Stimulated activated naive CD4-positive, alpha-beta T cell (primary cell): ENCODE results near the gene SHANK3.
"Not testable (repeated sequence)": the region's sequence is repeated elsewhere in the genome, so short reads cannot be mapped to it uniquely, and the experiment has no call there.

Experiments
- DNase-seq, 6 experiments: peaks; one replicate each; lab custom pipeline; 2025; lab: John Stamatoyannopoulos, UW

SHANK3 gene

GRCh38 chr22:50653256-50653655 lies 19.4 kb upstream of the SHANK3 start:
- no peak for DNase-seq

GRCh38 chr22:50654664-50655063 lies 18.0 kb upstream of the SHANK3 start:
- DNase-seq = not testable (repeated sequence)

- no peak for DNase-seq
Observed at GRCh38 chr22:50656122-50657070, 16.2 kb upstream of the SHANK3 start.

GRCh38 chr22:50657925-50658324 lies 14.7 kb upstream of the SHANK3 start:
- no peak for DNase-seq

- not testable (repeated sequence) for DNase-seq
Observed at GRCh38 chr22:50659711-50660110, 12.9 kb upstream of the SHANK3 start.

GRCh38 chr22:50660306-50660705 lies 12.3 kb upstream of the SHANK3 start:
- no peak for DNase-seq

- no peak for DNase-seq
Observed at GRCh38 chr22:50665212-50665611, 7.4 kb upstream of the SHANK3 start.

- no peak for DNase-seq
Observed at GRCh38 chr22:50665738-50666137, 6.9 kb upstream of the SHANK3 start.

GRCh38 chr22:50670513-50670912 lies 2.1 kb upstream of the SHANK3 start:
- DNase-seq = no peak

- DNase-seq = no peak
Observed at GRCh38 chr22:50670914-50671538, 1.6 kb upstream of the SHANK3 start.

GRCh38 chr22:50671641-50672040 lies 982 bp upstream of the SHANK3 start:
- DNase-seq = no peak

GRCh38 chr22:50672041-50672440 lies 582 bp upstream of the SHANK3 start:
- no peak for DNase-seq

GRCh38 chr22:50673231-50674129 lies 857 bp downstream of the SHANK3 start:
- peak; percentile 7 to 37 (median 24) for DNase-seq

GRCh38 chr22:50674130-50674500 lies 1.5 kb downstream of the SHANK3 start:
- DNase-seq = peak in 1 of 6 experiments; percentile 10

GRCh38 chr22:50674606-50675552 lies 2.3 kb downstream of the SHANK3 start:
- peak in 1 of 6 experiments; percentile 24 for DNase-seq

GRCh38 chr22:50675553-50676179 lies 3.0 kb downstream of the SHANK3 start:
- no peak for DNase-seq

- no peak for DNase-seq
Observed at GRCh38 chr22:50676180-50676636, 3.6 kb downstream of the SHANK3 start.

- DNase-seq = no peak
Observed at GRCh38 chr22:50676661-50677492, 4.3 kb downstream of the SHANK3 start.

- no peak for DNase-seq
Observed at GRCh38 chr22:50677493-50678217, 5.0 kb downstream of the SHANK3 start.
